Osteoblast (primary cell): ENCODE measurements around the gene IL36G. TPM values are rescaled to one million over a fixed set of nuclear protein-coding genes. Genes with fewer than 3 reads are reported as not detected.
"Not testable (repeated sequence)": the region's sequence is repeated elsewhere in the genome, so short reads cannot be mapped to it uniquely, and the experiment has no call there.

Source experiments
- DNase-seq: peaks from one replicate; pipeline ENCODE4 v3.0.0; 2011; ENCODE audit warnings: low spot score, mixed read lengths; ENCODE audit not compliant: insufficient read length; ENCODE audit errors: missing footprints
- H2AFZ ChIP-seq: 2 replicates; pipeline ENCODE4 v1.6.0; 2011; ENCODE audit warnings: mild to moderate bottlenecking, low read length
- H3K27ac ChIP-seq: 2 replicates; pipeline ENCODE4 v1.5.1; 2011; ENCODE audit warnings: mild to moderate bottlenecking, low read depth, low read length, moderate library complexity
- H3K27me3 ChIP-seq: 2 replicates; pipeline ENCODE4 v1.6.0; 2012; ENCODE audit warnings: mild to moderate bottlenecking, control low read depth, inconsistent platforms, low read length, moderate library complexity; ENCODE audit not compliant: insufficient read depth
- H3K36me3 ChIP-seq: 2 replicates; pipeline ENCODE4 v1.5.1; 2011; ENCODE audit warnings: mild to moderate bottlenecking, low read length, control low read depth, moderate library complexity; ENCODE audit not compliant: insufficient read depth
- H3K4me1 ChIP-seq: 2 replicates; pipeline ENCODE4 v1.5.1; 2011; ENCODE audit warnings: mild to moderate bottlenecking, low read length, control low read depth, moderate library complexity; ENCODE audit not compliant: insufficient read depth
- H3K4me2 ChIP-seq: 2 replicates; pipeline ENCODE4 v1.6.0; 2011; ENCODE audit warnings: mild to moderate bottlenecking, low read length; ENCODE audit not compliant: insufficient read depth
- H3K4me3 ChIP-seq: fragments of 200-600 bp; sonication (generic); 3 replicates; pipeline ENCODE4 v1.5.1; 2012; ENCODE audit warnings: mild to moderate bottlenecking, low read length, inconsistent platforms; ENCODE audit not compliant: insufficient read depth
- H3K79me2 ChIP-seq: 2 replicates; pipeline ENCODE4 v1.6.0; 2012; ENCODE audit warnings: mild to moderate bottlenecking, low read length, control low read depth, inconsistent platforms; ENCODE audit not compliant: insufficient read depth
- H3K9me3 ChIP-seq: 2 replicates; pipeline ENCODE4 v1.5.1; 2011; ENCODE audit warnings: low read depth, low read length, control low read depth
- H4K20me1 ChIP-seq: 2 replicates; pipeline ENCODE4 v1.6.0; 2012; ENCODE audit warnings: mild to moderate bottlenecking, low read length, control low read depth; ENCODE audit not compliant: insufficient read depth
- total RNA-seq: library from RNA; depleted of rRNA; stranded (reverse); fragments of >200 nt; gene quantifications from 2 replicates; pipeline ENCODE4 v1.2.3, GENCODE V29; 2012
- TF ChIP-seq, protein P1 (sequence below): IDR thresholded peaks from 2 replicates; pipeline ENCODE4 v1.5.1; 2011; ENCODE audit warnings: mild to moderate bottlenecking, low read depth, low read length, moderate library complexity; ENCODE audit errors: extremely low read depth

IL36G gene
- total RNA-seq = not detected in 2 replicates

DNA sequence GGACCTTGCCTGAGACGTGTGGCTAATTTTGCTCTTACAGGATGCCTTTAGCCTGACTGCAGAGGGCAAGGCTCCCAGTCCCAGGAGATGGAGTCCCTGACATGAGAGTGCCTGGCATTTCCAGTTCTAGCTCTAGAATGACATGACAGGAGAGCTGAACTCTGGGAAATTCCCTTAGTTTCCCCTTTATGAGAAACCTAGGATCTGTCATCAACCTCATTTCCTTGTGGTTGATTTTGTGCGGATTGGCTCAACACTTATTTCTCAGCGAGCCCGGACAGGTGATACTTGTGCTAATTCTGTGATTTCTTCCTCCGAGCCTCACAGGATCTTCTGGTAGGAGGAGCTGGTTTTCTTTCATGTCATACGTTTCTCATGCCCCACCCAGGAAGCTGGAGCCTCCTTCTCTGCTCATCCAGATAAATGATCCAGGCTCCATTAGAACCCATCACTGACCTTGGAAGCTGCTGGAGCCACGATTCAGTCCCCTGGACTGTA lies at the start of gene IL36G:
TSS of gene IL36G (plus strand) at position 448 of the 498 bp plus-strand sequence. CDS start 633 bp downstream, outside the sequence.
- Histone ChIP-seq H2AFZ (no peak within 1 kb of the TSS), H3K4me3 (no peak within 1 kb of the TSS), H3K79me2 (no peaks in the 10 kb centered on the region), H3K4me1 (no peaks in the 10 kb centered on the region), H3K27me3 (peaks cover 52% of the 10 kb centered on the region), H3K9me3 (no peaks in the 10 kb centered on the region), H4K20me1 (no peaks in the 10 kb centered on the region), H3K27ac (no peak within 1 kb of the TSS), H3K4me2 (no peak within 1 kb of the TSS), H3K36me3 (no peaks in the 10 kb centered on the region)
- no peak for DNase-seq
- TF ChIP-seq, protein P1, sequence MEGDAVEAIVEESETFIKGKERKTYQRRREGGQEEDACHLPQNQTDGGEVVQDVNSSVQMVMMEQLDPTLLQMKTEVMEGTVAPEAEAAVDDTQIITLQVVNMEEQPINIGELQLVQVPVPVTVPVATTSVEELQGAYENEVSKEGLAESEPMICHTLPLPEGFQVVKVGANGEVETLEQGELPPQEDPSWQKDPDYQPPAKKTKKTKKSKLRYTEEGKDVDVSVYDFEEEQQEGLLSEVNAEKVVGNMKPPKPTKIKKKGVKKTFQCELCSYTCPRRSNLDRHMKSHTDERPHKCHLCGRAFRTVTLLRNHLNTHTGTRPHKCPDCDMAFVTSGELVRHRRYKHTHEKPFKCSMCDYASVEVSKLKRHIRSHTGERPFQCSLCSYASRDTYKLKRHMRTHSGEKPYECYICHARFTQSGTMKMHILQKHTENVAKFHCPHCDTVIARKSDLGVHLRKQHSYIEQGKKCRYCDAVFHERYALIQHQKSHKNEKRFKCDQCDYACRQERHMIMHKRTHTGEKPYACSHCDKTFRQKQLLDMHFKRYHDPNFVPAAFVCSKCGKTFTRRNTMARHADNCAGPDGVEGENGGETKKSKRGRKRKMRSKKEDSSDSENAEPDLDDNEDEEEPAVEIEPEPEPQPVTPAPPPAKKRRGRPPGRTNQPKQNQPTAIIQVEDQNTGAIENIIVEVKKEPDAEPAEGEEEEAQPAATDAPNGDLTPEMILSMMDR = no peak

DNA sequence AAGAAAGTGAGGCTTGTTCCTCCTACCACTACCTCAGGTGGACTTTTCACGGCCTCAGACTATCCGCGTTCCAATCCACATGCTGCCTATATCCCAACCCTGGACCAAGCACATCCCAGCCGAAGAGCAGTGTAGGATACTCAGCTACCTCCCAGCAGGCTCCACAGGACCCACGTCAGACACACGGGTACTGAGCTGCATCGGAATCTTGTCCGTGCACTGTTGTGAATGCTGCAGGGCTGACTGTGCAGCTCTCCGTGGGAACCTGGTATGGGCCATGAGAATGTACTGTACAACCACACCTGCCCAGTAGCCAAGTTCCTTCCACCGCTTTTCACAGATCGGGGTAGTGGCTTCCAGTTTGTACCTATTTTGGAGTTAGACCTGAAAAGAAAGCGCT lies 44.5 kb upstream of the IL36G start:
- H3K9me3 ChIP-seq = no peaks in the 10 kb centered on the region
- DNase-seq = no peak
- H2AFZ ChIP-seq = no peak overlapping the region
- no peak overlapping the region for H3K27ac ChIP-seq
- peaks cover 34% of the 10 kb centered on the region for H3K27me3 ChIP-seq
- H3K79me2 ChIP-seq = no peaks in the 10 kb centered on the region
- TF ChIP-seq, protein P1 = no peak
- H3K4me3 ChIP-seq = no peak overlapping the region
- H3K4me2 ChIP-seq = no peak overlapping the region
- no peaks in the 10 kb centered on the region for H4K20me1 ChIP-seq
- no peaks in the 10 kb centered on the region for H3K4me1 ChIP-seq
- H3K36me3 ChIP-seq = no peaks in the 10 kb centered on the region

DNA sequence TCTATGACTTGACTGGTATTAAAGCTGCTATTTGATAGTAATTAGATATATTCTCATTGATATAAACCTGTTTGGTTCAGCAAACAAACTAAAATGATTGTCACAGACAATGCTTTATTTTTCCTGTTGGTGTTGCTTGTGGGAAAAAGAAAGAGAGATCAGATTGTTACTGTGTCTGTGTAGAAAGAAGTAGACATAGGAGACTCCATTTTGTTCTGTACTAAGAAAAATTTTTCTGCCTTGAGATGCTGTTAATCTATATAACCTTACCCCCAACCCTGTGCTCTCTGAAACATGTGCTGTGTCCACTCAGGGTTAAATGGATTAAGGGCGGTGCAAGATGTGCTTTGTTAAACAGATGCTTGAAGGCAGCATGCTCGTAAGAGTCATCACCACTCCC lies 43.7 kb upstream of the IL36G start:
- H3K4me1 ChIP-seq, DNase-seq, H2AFZ ChIP-seq: not testable (repeated sequence)

DNA sequence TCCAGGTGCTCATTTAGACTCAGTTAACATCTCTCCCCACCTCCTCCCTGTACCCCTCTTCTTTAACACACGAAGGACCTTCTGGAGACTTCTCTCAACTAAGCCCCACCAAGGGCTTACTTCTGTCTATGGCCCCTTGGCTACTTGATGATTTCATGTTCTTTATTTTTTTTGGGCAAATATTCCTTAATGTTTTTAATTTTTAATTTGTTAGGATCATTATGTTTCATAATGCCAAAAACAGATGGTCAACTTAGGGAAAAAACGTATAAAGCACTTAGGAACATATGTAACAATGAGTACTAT lies 40.9 kb upstream of the IL36G start:
- DNase-seq = no peak
- Histone ChIP-seq H2AFZ (no peak overlapping the region), H3K36me3 (no peaks in the 10 kb centered on the region), H3K27me3 (peaks cover 24% of the 10 kb centered on the region), H3K4me1 (peaks cover 4% of the 10 kb centered on the region), H3K27ac (no peak overlapping the region), H3K4me2 (no peak overlapping the region), H3K9me3 (no peaks in the 10 kb centered on the region), H4K20me1 (no peaks in the 10 kb centered on the region), H3K79me2 (no peaks in the 10 kb centered on the region), H3K4me3 (no peak overlapping the region)
- TF ChIP-seq, protein P1 = no peak

More for the DNA sequence above, 43.7 kb upstream of the IL36G start:
- H3K4me3 ChIP-seq, H3K36me3 ChIP-seq, H3K9me3 ChIP-seq, H3K79me2 ChIP-seq, H4K20me1 ChIP-seq, H3K4me2 ChIP-seq, H3K27ac ChIP-seq: not testable (repeated sequence)
- H3K27me3 ChIP-seq = peaks cover 30% of the 10 kb centered on the region
